Pancreas (tissue), 10 donors: ENCODE results near the gene TMED8. TPM values are rescaled to one million over a fixed set of nuclear protein-coding genes. Genes with fewer than 3 reads are reported as not detected.

ENCODE experiments used
- ATAC-seq, 4 donors: fragments of 200-7000 bp; cut with Tn5 transposase; one replicate each; pipeline versions ENCODE4 v1.8.0 to v1.9.1; 2020; ENCODE audit warnings: mild to moderate bottlenecking in 4 of 4, moderate library complexity in 4 of 4
- DNase-seq, 6 donors: peaks; one replicate each; pipeline ENCODE4 v3.0.0-alpha.2; 2020
- FAIRE-seq: peaks from 2 replicates; lab custom pipeline; 2012; peaks lifted over from hg19 to GRCh38; lab: Jason Lieb, UNC
- H3K27ac ChIP-seq, 4 donors: fragments of 200-600 bp; sonication (generic); 1 replicate in 3 of 4; 2 replicates in 1 of 4; pipeline versions ENCODE4 v1.5.0 to v1.8.0; 2020
- H3K27me3 ChIP-seq, 4 donors: fragments of 200-600 bp; one replicate each; pipeline ENCODE4 v1.8.0; 2021
- H3K36me3 ChIP-seq, 3 donors: fragments of 200-600 bp; sonication (generic) in 1 of 3; one replicate each; pipeline versions ENCODE4 v1.5.0 to v1.8.0; 2020 to 2021
- H3K4me1 ChIP-seq, 3 donors: fragments of 200-600 bp; one replicate each; pipeline ENCODE4 v1.8.0; 2021
- H3K4me3 ChIP-seq, 4 donors: fragments of 200-600 bp; sonication (generic) in 2 of 4; one replicate each; pipeline versions ENCODE4 v1.5.0 to v1.8.0; 2020 to 2021
- H3K9me3 ChIP-seq, 4 donors: fragments of 200-600 bp; one replicate each; pipeline ENCODE4 v1.8.0; 2021
- CTCF ChIP-seq, 4 donors: fragments of 200-600 bp; sonication (generic) in 3 of 4; IDR thresholded peaks; one replicate each; pipeline versions ENCODE4 v1.5.0 to v1.8.0; 2021; ENCODE audit warnings: antibody characterized with exemption in 4 of 4
- WGBS, 2 donors: extraction: QIAGEN DNeasy Blood & Tissue Kit; methylation state at CpG; one replicate each; pipeline ENCODE4 v1.1.7; 2013; 5-methylcytosine and 5-hydroxymethylcytosine counted together
- intact Hi-C, 3 donors: fragments of 100-400 bp; cut with DNase I; formaldehyde crosslinking; loops; one replicate each; pipeline versions ENCODE4 v1.11.1 to v1.14.2; 2022
- polyA plus RNA-seq, 2 donors: library from polyadenylated mRNA; stranded (reverse); fragments of 200-250 nt; gene quantifications; one replicate each; pipeline ENCODE4 v1.2.3, GENCODE V29; 2013
- total RNA-seq, 6 donors: library from RNA; stranded (reverse); fragmentation: NEBNext Ultra II Directional in 4 of 6; extraction: Animal tissue kit (Norgen Biotek cat#: 25700) in 4 of 6; gene quantifications; one replicate each; pipeline versions ENCODE4 v1.2.1 to v1.2.4, GENCODE V29; 2021 to 2023
- donor health status: healthy with polysubstance abuse.
- donor health status: DM: no; HTN: no; CAD: no; lungs with moderate emphysema.
- donor health status: DM: no; HTN: no; CAD: no.
- donor health status: control.
- donor health status: control.
- donor health status: Bipolar disorder and iron deficiency.
- donor health status: DM: yes; HTN: yes; CAD: no.
- donor health status: DM: no; HTN: no; CAD: no.
- donor health status: DM: no; HTN: no; CAD: no.
- donor health status: DM: yes; HTN: yes; CAD: no.

Gene TMED8
- total and polyA plus RNA-seq, 8 donors, result 2.7 to 9.6 (median 5.8) TPM

DNA sequence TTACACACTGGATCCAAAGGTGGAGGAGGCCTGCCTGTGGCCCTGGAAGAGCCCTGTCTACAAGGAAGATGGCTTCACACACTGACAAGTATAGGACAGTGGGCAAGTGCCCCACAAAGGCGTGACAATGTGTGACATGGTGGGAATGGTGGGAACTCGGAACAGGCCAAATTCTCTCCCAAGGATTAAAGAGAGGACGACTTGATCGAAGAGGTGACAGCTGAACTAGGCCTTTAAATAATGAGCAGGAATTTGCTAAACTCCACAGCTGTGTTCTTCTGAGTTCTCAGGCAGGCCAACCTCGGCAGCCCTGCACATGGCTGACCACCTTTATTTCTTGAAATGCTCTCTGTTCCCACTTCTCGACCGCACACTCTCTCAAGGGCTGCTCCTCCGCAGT, 80.0 kb downstream of the TMED8 start:
- TF ChIP-seq CTCF (IDR thresholded peaks at IDR 0.05), result no peak
- Histone ChIP-seq H3K27ac (no peak overlapping the region), H3K4me3 (no peak overlapping the region), H3K9me3 (no peaks in the 10 kb centered on the region), H3K27me3 (no peaks in the 10 kb centered on the region), H3K4me1 (no peaks in the 10 kb centered on the region), H3K36me3 (peaks cover 0 to 8% (median 0%) of the 10 kb centered on the region in 3 donors)
- ATAC-seq (no peak), DNase-seq (no peak), FAIRE-seq (no peak)
- WGBS, 2 donors, result 89 to 94% methylated on average over 8 of the region's 8 CpGs
- intact Hi-C loops, result no loop called here

DNA sequence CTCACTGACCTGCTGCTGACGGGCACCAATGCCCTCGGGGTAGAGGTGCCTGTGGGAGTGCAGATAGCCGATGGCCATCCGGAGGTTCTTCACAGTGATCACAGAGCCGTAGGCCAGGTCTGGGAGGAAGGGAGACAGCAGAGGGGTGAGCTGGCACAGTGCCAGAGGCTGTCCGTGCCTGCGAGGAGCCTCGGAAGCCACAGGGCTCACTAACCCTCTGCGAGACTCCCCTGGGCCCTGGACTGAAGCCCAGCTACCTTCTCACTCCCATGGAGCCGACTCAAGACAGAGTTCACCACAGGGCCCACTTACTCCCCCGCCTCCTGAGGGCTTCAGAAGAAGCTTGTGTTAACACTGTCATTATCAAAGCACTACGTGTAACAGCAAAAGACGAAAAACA, 80.7 kb downstream of the TMED8 start:
- Histone ChIP-seq H3K9me3 (no peaks in the 10 kb centered on the region), H3K27me3 (no peaks in the 10 kb centered on the region), H3K27ac (no peak overlapping the region), H3K4me1 (no peaks in the 10 kb centered on the region), H3K4me3 (no peak overlapping the region), H3K36me3 (peaks cover 0 to 8% (median 0%) of the 10 kb centered on the region in 3 donors)
- ATAC-seq (no peak), FAIRE-seq (no peak), DNase-seq (no peak)
- intact Hi-C loops, result no loop called here
- TF ChIP-seq CTCF (IDR thresholded peaks at IDR 0.05), result no peak
- 79 to 87% methylated on average over 13 of the region's 13 CpGs for WGBS, 2 donors

DNA sequence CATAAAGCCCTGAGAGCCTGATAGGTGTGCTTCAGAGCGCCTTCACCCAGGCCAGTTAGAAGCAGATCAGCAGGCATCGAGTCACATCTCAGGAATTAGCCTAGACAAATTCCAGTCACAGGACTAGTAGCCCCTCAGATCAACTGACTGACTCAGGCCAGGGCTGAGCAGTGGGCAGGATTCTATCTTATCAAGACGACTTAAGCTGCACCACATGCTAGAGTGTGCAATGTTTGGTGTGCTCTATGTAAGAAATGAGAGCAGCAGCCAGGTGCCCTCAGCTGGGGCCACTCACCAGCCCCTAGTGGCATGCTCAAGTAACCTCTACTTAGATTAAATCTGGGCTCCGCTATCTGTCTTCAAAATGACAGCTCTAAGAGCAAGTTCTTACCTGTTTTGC, 86.2 kb downstream of the TMED8 start:
- Histone ChIP-seq H3K36me3 (peaks cover 0 to 14% (median 3%) of the 10 kb centered on the region in 3 donors), H3K4me3 (no peak overlapping the region), H3K27me3 (no peaks in the 10 kb centered on the region), H3K9me3 (no peaks in the 10 kb centered on the region), H3K27ac (no peak overlapping the region), H3K4me1 (no peaks in the 10 kb centered on the region)
- TF ChIP-seq CTCF (IDR thresholded peaks at IDR 0.05), result no peak
- intact Hi-C loops, result no loop called here
- 89% methylated on average over 4 of the region's 4 CpGs for WGBS, 2 donors
- FAIRE-seq (no peak), DNase-seq (no peak), ATAC-seq (no peak)

- Histone ChIP-seq H3K4me1 (no peaks in the 10 kb centered on the region), H3K4me3 (no peak overlapping the region), H3K27ac (no peak overlapping the region), H3K36me3 (peaks cover 0 to 32% (median 3%) of the 10 kb centered on the region in 3 donors), H3K27me3 (no peaks in the 10 kb centered on the region), H3K9me3 (no peaks in the 10 kb centered on the region)
- no peak for TF ChIP-seq CTCF (IDR thresholded peaks at IDR 0.05)
- WGBS, 2 donors, result 94 to 95% methylated on average over 5 of the region's 5 CpGs
- intact Hi-C loops, result no loop called here
- no peak for ATAC-seq
- FAIRE-seq, result no peak
- no peak for DNase-seq
Measured at GRCh38 chr14:77286576-77286975, 90.3 kb downstream of the TMED8 start.

Other genes with a start within 250 kb of the TMED8 start
- gene ZDHHC22, start 235.3 kb downstream of the TMED8 start, total RNA-seq, result under 1 TPM in 1 of 6 donors, not detected in 5; 0.04 TPM
- under 1 TPM; 0.04 to 0.19 TPM for gene ZDHHC22, start 235.3 kb downstream of the TMED8 start, polyA plus RNA-seq
- 1 to 10 TPM; 2.8 to 6.8 (median 3.3) TPM for gene TMEM63C, start 195.3 kb downstream of the TMED8 start, total RNA-seq
- 10 to 100 TPM in 1 of 2 donors, 1 to 10 TPM in 1; 5.4 to 10.6 TPM for gene TMEM63C, start 195.3 kb downstream of the TMED8 start, polyA plus RNA-seq
- gene NGB, start 105.9 kb downstream of the TMED8 start, total RNA-seq, result 1 to 10 TPM in 1 of 6 donors, under 1 TPM in 3, not detected in 2; 0.13 to 3.4 (median 0.31) TPM
- under 1 TPM in 1 of 2 donors, not detected in 1; 0.38 TPM for gene NGB, start 105.9 kb downstream of the TMED8 start, polyA plus RNA-seq
- 10 to 100 TPM; 11.9 to 26.2 (median 14.7) TPM for gene POMT2, start 56.2 kb downstream of the TMED8 start, total RNA-seq
- 10 to 100 TPM; 27.5 to 29.5 TPM for gene POMT2, start 56.2 kb downstream of the TMED8 start, polyA plus RNA-seq
- gene GSTZ1, start 56.1 kb downstream of the TMED8 start, total RNA-seq, result 10 to 100 TPM in 2 of 6 donors, 1 to 10 TPM in 4; 6.3 to 13.2 (median 8.5) TPM
- gene GSTZ1, start 56.1 kb downstream of the TMED8 start, polyA plus RNA-seq, result 10 to 100 TPM; 16.8 to 18.4 TPM
- 1 to 10 TPM in 1 of 6 donors, under 1 TPM in 5; 0.28 to 1.5 (median 0.92) TPM for gene SAMD15, start 285 bp upstream of the TMED8 start, total RNA-seq
- gene SAMD15, start 285 bp upstream of the TMED8 start, polyA plus RNA-seq, result 1 to 10 TPM in 1 of 2 donors, under 1 TPM in 1; 0.49 to 1.5 TPM
- under 1 TPM; 0.16 to 0.58 (median 0.43) TPM for gene NOXRED1, start 46.4 kb upstream of the TMED8 start, total RNA-seq
- under 1 TPM; 0.30 to 0.77 TPM for gene NOXRED1, start 46.4 kb upstream of the TMED8 start, polyA plus RNA-seq
- 10 to 100 TPM in 1 of 6 donors, 1 to 10 TPM in 5; 6.1 to 12.5 (median 7.7) TPM for gene VIPAS39, start 80.5 kb upstream of the TMED8 start, total RNA-seq
- 1 to 10 TPM; 6.5 to 8.3 TPM for gene VIPAS39, start 80.5 kb upstream of the TMED8 start, polyA plus RNA-seq
- gene AHSA1, start 81.0 kb upstream of the TMED8 start, total RNA-seq, result 10 to 100 TPM; 23.2 to 64.3 (median 33.0) TPM
- 10 to 100 TPM; 36.0 to 43.9 TPM for gene AHSA1, start 81.0 kb upstream of the TMED8 start, polyA plus RNA-seq
- not detected for gene ISM2, start 121.7 kb upstream of the TMED8 start, total RNA-seq
- not detected for gene ISM2, start 121.7 kb upstream of the TMED8 start, polyA plus RNA-seq
- gene SPTLC2, start 239.5 kb upstream of the TMED8 start, total RNA-seq, result 10 to 100 TPM in 3 of 6 donors, 1 to 10 TPM in 3; 8.2 to 19.4 (median 11.1) TPM
- 1 to 10 TPM; 3.2 to 3.9 TPM for gene SPTLC2, start 239.5 kb upstream of the TMED8 start, polyA plus RNA-seq